ENCODE data around the gene CDC14A.
"Not testable (repeated sequence)": the region's sequence is repeated elsewhere in the genome, so short reads cannot be mapped to it uniquely, and the experiment has no call there.

- not testable (repeated sequence) for TF ChIP-seq EZH2 (IDR thresholded peaks at IDR 0.05; ENCODE audit: borderline replicate concordance); CTCF (IDR thresholded peaks at IDR 0.05; ENCODE audit: poor library complexity); EZH2phosphoT487 (IDR thresholded peaks at IDR 0.05; ENCODE audit: low read depth, severe bottlenecking, unreplicated experiment)
Observed at GRCh38 chr1:100337878-100338277, 14.4 kb upstream of the CDC14A start.

Measured in hepatocyte (in vitro differentiated cells).